Testis (tissue), 3 donors: ENCODE measurements around the gene PEX7. TPM values are rescaled to one million over a fixed set of nuclear protein-coding genes. Genes with fewer than 3 reads are reported as not detected.

Experiments
- DNase-seq: peaks from one replicate; pipeline ENCODE4 v3.0.0-alpha.2; 2019
- H3K27ac ChIP-seq, 2 donors: fragments of 200-600 bp; sonication (generic); one replicate each; pipeline ENCODE4 v1.5.1; 2019
- H3K27me3 ChIP-seq: fragments of 200-600 bp; sonication (generic); one replicate; pipeline ENCODE4 v1.5.1; 2019
- H3K36me3 ChIP-seq: fragments of 200-600 bp; sonication (generic); one replicate; pipeline ENCODE4 v1.5.1; 2017; ENCODE audit warnings: low read depth; ENCODE audit errors: missing control alignments
- H3K4me1 ChIP-seq: fragments of 200-600 bp; sonication (generic); one replicate; pipeline ENCODE4 v1.5.1; 2019
- H3K4me3 ChIP-seq, 2 donors: fragments of 200-600 bp; sonication (generic); one replicate each; pipeline ENCODE4 v1.5.1; 2017 to 2019
- H3K9me3 ChIP-seq: fragments of 200-600 bp; sonication (generic); one replicate; pipeline ENCODE4 v1.5.1; 2017
- CTCF ChIP-seq, 3 experiments: fragments of 450-650 bp in 2 of 3; fragments of 200-600 bp in 1 of 3; sonication (generic) in 1 of 3; IDR thresholded peaks; one replicate each; pipeline ENCODE4 v1.5.1; 2016 to 2019; ENCODE audit warnings: antibody characterized with exemption in 3 of 3, mild to moderate bottlenecking in 2 of 3, moderate library complexity in 1 of 3
- POLR2A ChIP-seq: fragments of 450-650 bp; IDR thresholded peaks from one replicate; pipeline ENCODE4 v1.6.1; 2017; ENCODE audit warnings: antibody characterized with exemption, mild to moderate bottlenecking, moderate library complexity
- WGBS, 2 donors: methylation state at CpG; one replicate each; pipeline ENCODE4 v1.1.5; 2018; 5-methylcytosine and 5-hydroxymethylcytosine counted together
- intact Hi-C: fragments of 100-400 bp; cut with DNase I; formaldehyde crosslinking; loops from one replicate; pipeline ENCODE4 v1.15.1; 2023; ENCODE audit warnings: low total_unique reads
- polyA plus RNA-seq: library from polyadenylated mRNA; stranded (reverse); fragments of 350-450 nt; fragmentation: Illumina TruSeq; extraction: RNeasy Lipid Tissue Mini Kit (QIAGEN cat#74804); gene quantifications from one replicate; pipeline ENCODE4 v1.2.3, GENCODE V29; 2014; ENCODE audit warnings: low read depth, low replicate concordance; ENCODE audit not compliant: insufficient read depth
- total RNA-seq, 2 donors: library from RNA; depleted of rRNA; stranded (reverse); fragments of >200 nt; gene quantifications; one replicate each; pipeline ENCODE4 v1.2.3, GENCODE V29; 2016

The PEX7 gene
- total and polyA plus RNA-seq, 3 donors from 2014 or later, result 16.6 to 28.6 (median 18.5) TPM

- H3K4me3 ChIP-seq, result no peak overlapping the region
- intact Hi-C loops, result no loop called here
- H3K4me1 ChIP-seq, result no peaks in the 10 kb centered on the region
- no peak for DNase-seq
- no peaks in the 10 kb centered on the region for H3K36me3 ChIP-seq
- WGBS, 2 donors, result 6 to 57% methylated on average over 1 of the region's 1 CpG
- no peak overlapping the region for H3K27ac ChIP-seq
- no peaks in the 10 kb centered on the region for H3K27me3 ChIP-seq
- TF ChIP-seq CTCF (IDR thresholded peaks at IDR 0.05) (no peak), POLR2A (no peak)
- no peaks in the 10 kb centered on the region for H3K9me3 ChIP-seq
These were observed 65.6 kb downstream of the PEX7 start for GRCh38 chr6:136887953-136888352.

- Histone ChIP-seq H3K36me3 (no peaks in the 10 kb centered on the region), H3K27me3 (no peaks in the 10 kb centered on the region), H3K4me3 (no peak overlapping the region), H3K9me3 (no peaks in the 10 kb centered on the region), H3K4me1 (no peaks in the 10 kb centered on the region), H3K27ac (no peak overlapping the region)
- DNase-seq, result no peak
- TF ChIP-seq POLR2A (no peak), CTCF (IDR thresholded peaks at IDR 0.05) (no peak)
- intact Hi-C loops, result no loop called here
- WGBS, 2 donors, result 85 to 87% methylated on average over 6 of the region's 6 CpGs
These were observed 67.1 kb downstream of the PEX7 start for GRCh38 chr6:136889271-136890193.

GRCh38 chr6:136890194-136890839 lies 67.9 kb downstream of the PEX7 start:
- H3K27ac ChIP-seq, result no peak overlapping the region
- no peaks in the 10 kb centered on the region for H3K4me1 ChIP-seq
- no peak for DNase-seq
- H3K9me3 ChIP-seq, result no peaks in the 10 kb centered on the region
- WGBS, 2 donors, result 78 to 85% methylated on average over 4 of the region's 4 CpGs
- intact Hi-C loops, result no loop called here
- H3K36me3 ChIP-seq, result no peaks in the 10 kb centered on the region
- no peak overlapping the region for H3K4me3 ChIP-seq
- no peaks in the 10 kb centered on the region for H3K27me3 ChIP-seq
- no peak for TF ChIP-seq POLR2A
- TF ChIP-seq CTCF (IDR thresholded peaks at IDR 0.05), result no peak

- intact Hi-C loops, result no loop called here
These were observed 68.6 kb downstream of the PEX7 start for GRCh38 chr6:136890986-136891385.

More at GRCh38 chr6:136890986-136891385, 68.6 kb downstream of the PEX7 start:
- Histone ChIP-seq H3K4me3 (no peak overlapping the region), H3K27ac (no peak overlapping the region), H3K36me3 (no peaks in the 10 kb centered on the region), H3K27me3 (no peaks in the 10 kb centered on the region), H3K4me1 (no peaks in the 10 kb centered on the region), H3K9me3 (no peaks in the 10 kb centered on the region)
- no peak for DNase-seq
- TF ChIP-seq CTCF (IDR thresholded peaks at IDR 0.05) (no peak), POLR2A (no peak)
- WGBS, 2 donors, result 90 to 96% methylated on average over 3 of the region's 3 CpGs
